Activated gamma-delta T cell (primary cell): Measurements from ENCODE around the gene FAM180B.
"Not testable (repeated sequence)": the region's sequence is repeated elsewhere in the genome, so short reads cannot be mapped to it uniquely, and the experiment has no call there.

Source experiments
- DNase-seq: peaks from one replicate; lab custom pipeline; 2025; lab: John Stamatoyannopoulos, UW
- total RNA-seq, 2 donors: gene quantifications; one replicate each; lab custom pipeline; 2026; lab: John Stamatoyannopoulos, UW

The FAM180B gene
- 0.22 to 0.51 reads per million in 2 donors for total RNA-seq

- no peak for DNase-seq
Measured at GRCh38 chr11:47586098-47586855, at the start of gene FAM180B. Gene FAM180B, plus strand, starts transcription at chr11:47586678. Its CDS starts 91 bp downstream, at chr11:47586769.

DNA sequence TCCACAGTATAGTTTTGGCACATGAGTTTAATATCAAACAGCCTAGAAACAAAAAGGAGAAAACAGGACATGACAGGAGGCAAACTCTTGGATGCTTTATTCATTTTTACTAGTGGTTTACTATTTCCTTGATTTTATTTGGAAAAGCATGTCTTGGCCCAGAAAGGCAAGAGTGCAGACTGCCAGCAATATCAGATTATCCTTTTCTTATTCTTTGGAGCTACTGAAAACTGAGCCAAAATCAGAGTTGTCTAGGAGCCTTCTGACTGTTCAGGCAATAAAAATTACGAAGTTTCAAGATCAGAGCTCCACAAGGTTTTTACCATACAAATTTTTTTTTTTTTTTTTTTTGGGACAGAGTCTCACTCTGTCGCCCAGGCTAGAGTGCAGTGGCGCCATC is 49.6 kb upstream of the FAM180B start:
- no peak for DNase-seq

DNA sequence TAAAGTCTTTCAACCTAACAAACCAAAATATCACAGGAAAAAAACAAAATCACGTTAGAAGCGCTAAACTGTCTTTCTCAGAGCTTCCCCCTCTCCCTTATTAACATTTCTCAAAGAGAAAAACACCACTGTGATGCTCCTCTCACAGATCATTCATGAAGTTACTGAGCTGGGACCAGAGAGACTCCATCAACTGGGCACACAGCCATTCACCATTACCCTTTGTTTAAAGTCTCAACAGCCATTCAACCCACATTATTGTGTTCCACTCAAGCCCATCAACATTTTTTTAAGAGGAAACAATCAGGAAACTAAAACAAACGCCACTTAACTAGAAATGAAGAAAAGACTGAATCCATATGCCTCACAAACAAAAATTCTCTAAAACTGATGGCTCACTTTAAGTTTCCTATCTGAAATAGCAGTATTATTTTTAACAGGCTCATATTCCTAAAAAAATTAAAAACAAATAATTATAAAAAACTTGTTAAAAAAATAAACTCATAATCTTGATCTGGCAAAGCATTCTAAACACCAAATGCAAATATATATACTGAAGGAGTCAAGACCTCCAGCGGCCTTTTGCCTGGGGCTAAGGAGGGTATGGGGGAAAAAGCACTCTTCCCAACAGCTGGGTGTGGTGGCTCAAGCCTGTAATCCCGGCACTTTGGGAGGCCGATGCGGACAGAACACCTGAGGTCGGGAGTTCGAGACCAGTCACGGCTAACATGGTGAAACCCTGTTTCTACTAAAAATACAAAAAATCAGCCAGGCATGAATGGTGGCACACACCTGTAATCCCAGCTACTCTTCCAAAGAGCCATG is 47.5 kb upstream of the FAM180B start:
- DNase-seq, result no peak

GRCh38 chr11:47539681-47540039 is 46.8 kb upstream of the FAM180B start:
- DNase-seq, result no peak

GRCh38 chr11:47541070-47541469 is 45.4 kb upstream of the FAM180B start:
- no peak for DNase-seq

DNA sequence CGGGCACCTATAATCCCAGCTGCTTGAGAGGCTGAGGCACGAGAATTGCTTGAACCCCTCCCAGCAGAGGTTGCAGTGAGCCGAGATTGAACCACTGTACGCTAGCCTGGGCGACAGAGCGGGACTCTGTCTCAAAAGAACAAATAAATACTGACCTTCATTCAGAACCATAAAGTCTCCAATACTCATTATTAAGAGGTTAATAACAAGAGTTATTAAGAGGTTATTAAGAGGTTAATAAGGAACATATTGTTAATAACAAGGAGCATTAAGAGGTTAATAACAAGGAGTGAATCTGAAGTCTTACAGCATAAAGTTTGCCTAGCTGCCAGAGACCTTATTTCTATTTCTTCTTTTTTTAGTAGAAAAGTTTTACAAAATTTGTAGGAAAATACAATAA is 41.2 kb upstream of the FAM180B start:
- DNase-seq, result no peak

- not testable (repeated sequence) for DNase-seq
Measured at GRCh38 chr11:47546274-47546673, 40.2 kb upstream of the FAM180B start.

GRCh38 chr11:47550288-47551047 is 36.0 kb upstream of the FAM180B start:
- no peak for DNase-seq

DNA sequence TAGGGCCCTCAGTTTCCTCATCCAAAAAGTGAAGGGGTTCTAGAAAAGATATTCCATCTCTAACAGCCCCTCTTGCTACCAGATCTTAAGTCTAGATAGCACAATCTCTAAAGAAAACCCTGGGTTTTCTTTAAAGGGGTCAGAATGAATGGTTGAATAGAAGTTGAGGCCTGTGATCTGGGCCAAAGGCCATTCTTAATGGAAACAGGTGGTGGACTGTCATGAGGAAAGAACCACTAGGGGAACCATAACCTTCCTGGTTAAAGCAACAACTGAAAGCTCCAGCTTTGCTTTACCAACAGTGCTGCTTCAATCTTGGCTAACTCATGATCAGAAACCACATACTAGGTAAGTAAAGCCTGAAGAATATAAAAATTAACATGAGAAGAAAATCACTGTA is 35.4 kb upstream of the FAM180B start:
- DNase-seq, result no peak

DNA sequence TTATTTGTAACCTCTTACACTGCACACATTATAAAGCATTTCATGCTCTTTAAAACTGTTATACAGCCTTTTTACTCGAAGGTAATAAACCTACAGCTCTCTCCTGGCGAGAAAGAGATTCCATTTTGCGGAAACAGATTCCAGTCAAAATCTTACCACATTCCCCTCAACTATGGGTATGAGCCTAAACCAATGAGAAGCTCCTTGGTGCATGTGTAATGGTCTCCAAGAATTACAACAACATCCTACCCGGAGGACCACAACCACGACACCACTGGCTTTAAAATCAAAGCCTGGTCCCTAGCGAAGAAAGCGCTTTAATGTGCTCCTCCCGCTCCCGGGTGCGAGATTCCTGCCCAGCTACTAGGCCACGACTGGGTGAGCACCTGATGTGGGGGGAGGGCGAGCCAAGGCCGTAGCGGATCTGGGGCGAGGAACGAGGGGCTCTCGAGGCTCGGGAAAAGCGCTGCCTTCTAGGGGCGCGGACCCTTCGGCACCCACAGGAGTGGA is 34.4 kb upstream of the FAM180B start:
- DNase-seq, result no peak

- DNase-seq, result peak; percentile 83
Measured at GRCh38 chr11:47552566-47553405, 33.7 kb upstream of the FAM180B start, which contains the start of gene CELF1. Gene CELF1, minus strand, starts transcription at chr11:47553132. Its CDS starts 53,609 bp downstream, at chr11:47499523.

DNA sequence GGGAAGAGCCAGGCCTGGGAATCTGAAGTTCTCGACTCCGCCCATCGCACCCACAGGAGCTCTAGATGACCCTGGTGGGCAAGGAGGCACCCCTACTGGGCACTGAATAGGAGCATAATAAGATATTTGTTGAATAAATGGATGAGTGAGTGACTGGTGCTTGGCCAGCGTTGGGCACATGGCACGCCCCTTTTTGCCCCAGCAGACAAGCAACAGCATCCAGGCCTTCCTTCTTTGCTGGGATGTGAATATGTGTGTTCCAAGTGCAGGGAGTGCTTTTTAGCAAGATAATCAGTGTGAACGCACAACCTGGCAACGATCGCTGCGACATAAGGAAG is 33.1 kb upstream of the FAM180B start:
- no peak for DNase-seq

- not testable (repeated sequence) for DNase-seq
Measured at GRCh38 chr11:47557004-47557403, 29.5 kb upstream of the FAM180B start.

DNA sequence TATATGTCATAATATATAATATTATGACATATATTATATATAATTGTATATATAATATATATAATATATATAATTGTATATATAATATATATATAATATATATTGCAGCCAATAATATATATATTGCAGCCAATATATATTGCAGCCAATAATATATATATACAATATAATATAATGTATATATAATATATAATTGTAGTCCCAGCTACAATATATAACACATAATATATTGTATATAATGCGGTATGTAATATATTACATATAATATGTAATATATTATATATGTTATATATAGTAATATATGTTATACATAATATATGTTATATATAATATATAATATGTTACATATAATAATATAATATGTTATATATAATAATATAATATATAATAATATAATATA is 27.8 kb upstream of the FAM180B start:
- DNase-seq, result no peak

DNA sequence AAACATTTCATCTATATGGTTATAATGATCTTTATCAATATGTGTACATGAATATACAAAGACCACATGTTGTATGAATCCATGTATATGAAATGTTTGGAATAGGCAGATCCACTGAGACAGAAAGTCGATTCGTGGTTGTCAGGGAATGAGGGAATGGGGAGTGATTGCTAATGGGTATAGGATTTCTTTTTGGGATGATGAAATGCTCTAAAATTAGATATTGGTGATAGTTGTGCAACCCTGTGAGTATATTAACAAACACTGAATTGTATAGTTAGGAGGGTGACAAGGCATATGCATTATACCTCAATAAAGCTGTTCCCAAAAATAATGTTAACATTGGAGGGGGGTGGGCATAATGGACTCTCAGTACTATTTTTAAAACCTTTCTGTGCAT is 26.1 kb upstream of the FAM180B start:
- no peak for DNase-seq

- DNase-seq, result not testable (repeated sequence)
Measured at GRCh38 chr11:47562393-47562792, 24.1 kb upstream of the FAM180B start.

DNA sequence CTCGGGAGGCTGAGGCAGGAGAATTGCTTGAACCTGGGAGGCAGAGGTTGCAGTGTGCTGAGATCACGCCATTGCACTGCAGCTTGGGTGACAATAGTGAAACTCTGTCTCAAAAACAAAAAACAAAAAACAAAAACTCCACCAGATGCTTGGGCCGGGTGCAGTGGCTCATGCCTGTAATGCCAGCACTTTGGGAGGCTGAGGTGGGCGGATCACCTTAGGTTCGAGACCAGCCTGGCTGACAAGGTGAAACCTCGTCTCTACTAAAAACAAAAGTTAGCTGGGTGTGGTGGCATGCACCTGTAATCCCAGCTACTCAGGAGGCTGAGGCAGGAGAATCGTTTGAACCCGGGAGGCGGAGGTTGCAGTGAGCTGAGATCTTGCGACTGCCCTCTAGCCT is 22.1 kb upstream of the FAM180B start:
- DNase-seq, result not testable (repeated sequence)

DNA sequence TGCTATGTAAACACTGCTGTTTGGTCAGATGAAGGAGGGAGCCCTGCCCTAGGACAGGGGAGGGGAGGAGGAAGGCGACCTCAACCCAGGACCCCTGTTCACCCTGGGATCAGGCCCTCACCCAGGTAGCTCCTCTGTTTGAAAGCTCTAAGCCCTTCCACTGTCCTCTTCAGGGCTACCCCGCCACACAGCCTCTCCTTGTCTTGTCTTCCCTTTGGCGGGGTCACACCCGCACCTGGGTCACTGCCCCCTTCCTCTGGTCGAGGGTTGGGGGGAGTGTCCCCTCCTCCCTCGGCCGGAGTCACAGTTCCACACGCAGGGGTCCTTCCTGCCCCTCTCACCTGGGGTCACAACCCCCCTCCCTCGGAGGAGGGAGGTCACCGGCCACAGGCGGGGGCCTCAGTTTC is 21.5 kb upstream of the FAM180B start:
- no peak for DNase-seq

- DNase-seq, result peak; percentile 47
Measured at GRCh38 chr11:47565340-47566148, 20.9 kb upstream of the FAM180B start, which contains the start of gene PTPMT1. Gene PTPMT1, plus strand, starts transcription at chr11:47565599. Its CDS starts 24 bp downstream, at chr11:47565623.

GRCh38 chr11:47566149-47566698 is 20.3 kb upstream of the FAM180B start:
- no peak for DNase-seq
